Fibroblast of the aortic adventitia (primary cell): Measurements from ENCODE around the gene SLC20A1. TPM values are rescaled to one million over a fixed set of nuclear protein-coding genes. Genes with fewer than 3 reads are reported as not detected.

Source experiments
- DNase-seq: peaks from one replicate; pipeline ENCODE4 v3.0.0-alpha.2; 2010; ENCODE audit warnings: low read depth
- H3K4me3 ChIP-seq: 2 replicates; pipeline ENCODE4 v1.5.1; 2011; ENCODE audit warnings: low read depth, mild to moderate bottlenecking, control low read depth, low read length, moderate library complexity
- CTCF ChIP-seq: IDR thresholded peaks from 2 replicates; pipeline ENCODE4 v1.5.1; 2011; ENCODE audit warnings: mild to moderate bottlenecking, low read length, control low read depth, inconsistent platforms; ENCODE audit not compliant: insufficient read depth
- total RNA-seq: library from RNA; depleted of rRNA; stranded (reverse); fragments of >200 nt; gene quantifications from 2 replicates; pipeline ENCODE4 v1.2.3, GENCODE V29; 2012; ENCODE audit warnings: low replicate concordance

Gene SLC20A1
- total RNA-seq, 1 donor, result 134 TPM

GRCh38 chr2:112690853-112691401, 45.2 kb downstream of the SLC20A1 start:
- DNase-seq, result peak; percentile 38
- peak; percentile 46 for TF ChIP-seq CTCF
- no peak overlapping the region for H3K4me3 ChIP-seq

- peak; percentile 41 for DNase-seq
- TF ChIP-seq CTCF, result no peak
- H3K4me3 ChIP-seq, result no peak overlapping the region
Measured at GRCh38 chr2:112691881-112692281, 46.1 kb downstream of the SLC20A1 start.

DNA sequence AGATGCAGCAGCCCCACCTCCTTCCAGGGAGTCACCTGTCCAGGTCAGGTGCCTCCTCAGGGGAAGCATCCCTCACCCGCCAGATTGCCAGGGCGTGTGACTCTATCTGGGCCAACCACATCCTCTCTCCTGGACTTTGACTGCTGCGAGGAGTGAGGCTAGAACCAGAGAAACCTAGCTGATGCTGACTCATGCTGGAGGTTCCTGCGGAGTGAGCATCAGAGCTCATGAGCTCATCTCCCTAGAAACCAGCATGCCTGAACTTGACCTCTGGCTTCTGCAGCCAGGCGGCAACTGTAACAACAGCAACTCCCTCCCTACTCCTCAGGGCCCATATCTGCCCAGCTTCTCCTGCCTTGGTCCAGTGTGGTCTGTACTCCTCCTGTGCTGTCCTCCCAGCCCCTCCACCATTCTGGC, 46.8 kb downstream of the SLC20A1 start:
- no peak for TF ChIP-seq CTCF
- no peak overlapping the region for H3K4me3 ChIP-seq
- DNase-seq, result peak; percentile 87

- H3K4me3 ChIP-seq, result no peak overlapping the region
- TF ChIP-seq CTCF, result no peak
- no peak for DNase-seq
Measured at GRCh38 chr2:112692918-112693317, 47.2 kb downstream of the SLC20A1 start.

- TF ChIP-seq CTCF, result no peak
- DNase-seq, result no peak
- H3K4me3 ChIP-seq, result no peak overlapping the region
Measured at GRCh38 chr2:112693596-112693995, 47.9 kb downstream of the SLC20A1 start.

DNA sequence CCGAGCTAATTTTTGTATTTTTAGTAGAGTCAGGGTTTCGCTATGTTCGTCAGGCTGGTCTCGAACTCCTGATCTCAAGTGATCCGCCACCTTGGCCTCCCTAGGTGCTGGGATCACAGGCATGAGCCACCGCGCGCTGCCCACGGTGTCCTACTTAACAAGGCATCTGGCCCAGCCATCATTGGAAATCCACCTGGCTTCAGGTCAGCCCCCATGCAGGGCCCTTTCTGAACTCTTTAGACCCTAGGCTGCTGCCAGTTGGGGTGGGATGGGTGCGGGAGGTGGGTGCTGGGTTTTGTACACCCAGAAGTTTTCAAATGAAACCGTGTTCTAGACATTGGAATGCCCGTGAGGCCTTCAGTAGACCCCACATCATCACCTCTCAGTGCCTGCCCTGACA, 48.4 kb downstream of the SLC20A1 start:
- TF ChIP-seq CTCF, result no peak
- no peak overlapping the region for H3K4me3 ChIP-seq
- no peak for DNase-seq
